Prostate gland (tissue), 2 donors: ENCODE data around the gene MARCHF11.

ENCODE experiments used
- CTCF ChIP-seq, 4 experiments: fragments of 200-600 bp in 2 of 4; fragments of 450-650 bp in 2 of 4; sonication (generic) in 2 of 4; IDR thresholded peaks; 1 replicate in 3 of 4; 2 replicates in 1 of 4; pipeline ENCODE4 v1.5.1; 2016 to 2019; ENCODE audit warnings: antibody characterized with exemption in 4 of 4, mild to moderate bottlenecking in 2 of 4, moderate library complexity in 2 of 4
- POLR2A ChIP-seq: fragments of 450-650 bp; IDR thresholded peaks from one replicate; pipeline ENCODE4 v1.6.1; 2016; ENCODE audit warnings: antibody characterized with exemption, mild to moderate bottlenecking
- POLR2AphosphoS5 ChIP-seq: sonication (generic); formaldehyde crosslinking; IDR thresholded peaks from one replicate; pipeline ENCODE4 v1.6.1; 2017; ENCODE audit warnings: antibody characterized with exemption

DNA sequence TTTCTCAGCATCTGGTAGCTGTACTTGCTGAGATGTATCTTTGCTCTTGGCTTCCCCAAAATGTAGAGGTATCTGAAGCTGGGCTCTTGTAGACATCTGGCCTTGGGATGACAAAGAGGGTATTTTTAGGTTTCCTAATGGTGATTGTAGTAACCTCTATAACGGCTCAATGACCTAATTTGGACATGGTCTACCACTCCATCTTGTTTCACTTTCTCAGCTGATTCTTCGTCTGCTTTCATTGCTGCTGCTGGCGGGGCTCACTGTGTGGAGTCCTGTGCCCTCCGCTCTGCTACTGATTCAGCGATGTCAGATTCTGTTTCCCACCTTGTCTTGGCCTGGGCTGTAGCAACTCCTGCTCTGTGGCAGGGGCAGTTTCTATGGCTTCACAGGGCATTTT is 12.7 kb upstream of the MARCHF11 start:
- TF ChIP-seq CTCF (IDR thresholded peaks at IDR 0.05) (no peak), POLR2A (no peak), POLR2AphosphoS5 (no peak)
